Activated CD8-positive, alpha-beta memory T cell treated with anti-CD3 and anti-CD28 coated beads for 4 hours (primary cell): ENCODE measurements around the gene PLIN5.

Experiments
- DNase-seq, 2 donors: peaks; one replicate each; pipeline ENCODE4 v3.0.0-alpha.2; 2020; ENCODE audit warnings: low read depth in 2 of 2

Gene PLIN5

DNA sequence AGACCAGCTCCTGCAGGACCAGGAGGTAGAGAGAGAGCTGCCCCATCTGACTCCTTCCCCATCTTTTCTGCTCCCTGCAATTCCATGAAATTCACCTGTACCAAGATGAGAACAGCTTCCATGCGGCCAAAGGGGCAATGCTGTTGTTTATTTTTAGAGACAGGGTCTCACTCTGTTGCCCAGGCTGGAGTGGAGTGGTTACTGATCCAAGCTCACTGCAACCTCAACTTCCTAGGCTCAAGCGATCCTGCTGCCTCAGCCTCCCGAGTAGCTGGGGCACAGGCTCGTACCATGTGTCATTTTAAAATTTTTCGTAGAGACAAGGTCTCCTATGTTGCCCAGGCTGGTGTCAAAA is 13.2 kb downstream of the PLIN5 start:
- no peak for DNase-seq

DNA sequence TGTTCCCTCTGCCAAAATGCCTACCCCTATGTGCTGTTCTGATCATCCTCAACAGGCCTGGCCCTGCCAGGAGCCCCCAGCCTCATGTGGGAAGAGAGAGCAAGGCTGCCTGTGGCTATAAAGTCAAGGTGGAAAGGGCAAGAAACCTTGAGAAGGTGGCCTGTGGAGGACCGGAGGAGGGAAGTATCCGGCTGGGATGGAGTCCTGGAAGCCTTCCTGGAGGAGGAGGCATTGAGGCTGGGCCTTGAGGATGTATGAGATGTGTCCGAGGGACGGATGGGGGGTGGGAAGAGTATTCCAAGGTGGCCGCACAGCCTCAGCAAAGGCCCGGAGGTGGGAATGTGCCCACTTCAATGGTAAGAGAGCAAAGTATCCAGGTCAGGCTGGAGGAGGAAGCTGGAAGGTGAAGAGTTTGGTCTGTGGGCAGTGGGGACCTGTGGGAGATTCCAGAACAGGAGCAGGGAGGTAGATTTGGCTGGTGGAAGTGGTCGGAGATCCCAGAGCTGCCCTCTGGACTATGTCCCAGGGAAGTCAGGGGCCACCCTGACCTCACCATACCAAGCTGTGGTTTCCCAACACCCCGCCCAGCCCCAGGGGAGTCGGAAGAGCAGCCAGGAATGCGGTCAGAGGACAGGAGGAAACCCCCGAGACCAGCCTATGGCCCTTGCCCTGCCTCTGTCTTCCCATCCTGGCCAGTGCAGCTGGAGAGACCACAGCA is 13.7 kb downstream of the PLIN5 start:
- no peak for DNase-seq

GRCh38 chr19:4519521-4520277 is 15.3 kb downstream of the PLIN5 start:
- no peak for DNase-seq

GRCh38 chr19:4519172-4519496 is 15.9 kb downstream of the PLIN5 start:
- no peak for DNase-seq

DNA sequence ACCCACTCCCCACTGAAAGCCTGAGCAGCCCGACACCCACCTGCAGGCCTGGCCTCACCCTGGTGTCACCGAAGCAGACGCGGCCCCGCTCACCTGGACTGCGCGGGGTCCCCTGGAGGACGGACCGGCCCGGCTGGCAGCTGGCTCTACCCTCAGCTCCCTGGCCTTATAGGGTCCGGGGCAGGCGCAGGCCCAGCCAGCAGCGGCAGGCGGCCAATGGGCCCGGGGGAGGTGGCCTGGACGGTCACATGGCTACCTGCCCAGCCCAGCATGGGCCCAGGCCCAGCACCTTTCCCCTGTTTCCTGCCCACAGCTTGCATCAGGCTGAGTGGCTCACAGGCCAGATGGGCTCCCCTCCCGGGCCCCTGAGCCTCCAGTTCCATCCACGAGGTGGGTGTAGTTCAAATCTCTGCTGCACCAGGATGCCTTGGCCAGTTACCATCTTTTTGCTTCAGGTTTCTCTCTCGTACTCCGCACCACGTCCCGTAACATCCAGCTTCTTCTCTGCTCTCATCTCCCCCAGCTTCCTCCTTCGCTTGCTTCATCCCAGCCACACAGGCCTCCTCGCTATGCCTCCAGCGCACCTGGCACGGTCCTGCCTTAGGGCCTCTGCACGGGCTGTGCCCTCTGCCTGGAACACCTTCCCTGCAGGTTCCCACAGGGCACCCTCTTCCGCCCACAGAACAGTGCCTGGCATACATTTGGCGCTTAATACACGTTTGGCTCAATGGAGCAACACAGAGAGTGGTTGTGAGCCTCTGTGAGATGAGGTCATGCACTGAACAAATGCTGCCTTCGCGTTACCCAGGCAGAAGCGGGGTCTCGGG is 16.5 kb downstream of the PLIN5 start, which contains the start of gene PLIN4:
PLIN4 (minus strand) TSS at position 142 of the 827 bp plus-strand sequence. CDS start 214 bp downstream, outside the sequence.
- no peak for DNase-seq

GRCh38 chr19:4517451-4518057 is 17.5 kb downstream of the PLIN5 start:
- DNase-seq, result no peak

DNA sequence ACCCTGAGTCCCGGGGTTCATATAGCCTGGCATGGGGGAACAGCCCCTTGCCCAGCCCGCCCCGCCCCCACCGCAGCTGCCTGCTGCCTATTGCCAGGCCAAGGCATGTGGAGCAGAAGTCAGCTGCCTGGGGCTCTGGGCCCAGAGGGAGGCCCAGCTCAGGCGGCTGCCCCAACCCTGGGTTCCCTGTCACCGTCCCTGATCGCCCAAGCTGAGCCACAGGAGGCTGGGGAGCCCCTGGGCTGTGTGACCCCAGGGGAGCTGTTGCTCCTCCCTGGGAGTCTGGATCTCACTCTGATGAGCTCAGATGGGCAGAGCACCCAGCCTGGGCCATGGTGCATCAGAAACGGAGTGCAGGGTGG is 18.1 kb downstream of the PLIN5 start:
- no peak for DNase-seq

- DNase-seq, result no peak
Observed at GRCh38 chr19:4516199-4516938, 18.7 kb downstream of the PLIN5 start.

DNA sequence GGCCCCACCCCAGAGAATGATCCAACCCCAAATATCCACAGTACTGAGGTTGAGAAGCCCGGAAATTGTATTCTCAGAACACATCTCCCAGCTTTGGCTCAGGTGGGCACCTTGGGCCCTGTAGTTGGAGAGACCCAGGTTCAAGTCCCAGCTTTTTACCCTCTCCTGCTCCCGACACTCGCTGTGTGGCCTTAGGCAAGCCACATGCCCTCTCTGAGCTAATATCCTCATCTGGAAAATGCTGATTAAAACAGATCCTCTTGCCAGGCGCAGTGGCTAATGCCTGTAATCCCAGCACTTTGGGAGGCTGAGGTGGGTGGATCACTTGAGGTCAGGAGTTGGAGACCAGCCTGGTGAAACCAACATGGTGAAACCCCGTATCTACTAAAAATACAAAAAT is 19.3 kb downstream of the PLIN5 start:
- DNase-seq, result no peak

DNA sequence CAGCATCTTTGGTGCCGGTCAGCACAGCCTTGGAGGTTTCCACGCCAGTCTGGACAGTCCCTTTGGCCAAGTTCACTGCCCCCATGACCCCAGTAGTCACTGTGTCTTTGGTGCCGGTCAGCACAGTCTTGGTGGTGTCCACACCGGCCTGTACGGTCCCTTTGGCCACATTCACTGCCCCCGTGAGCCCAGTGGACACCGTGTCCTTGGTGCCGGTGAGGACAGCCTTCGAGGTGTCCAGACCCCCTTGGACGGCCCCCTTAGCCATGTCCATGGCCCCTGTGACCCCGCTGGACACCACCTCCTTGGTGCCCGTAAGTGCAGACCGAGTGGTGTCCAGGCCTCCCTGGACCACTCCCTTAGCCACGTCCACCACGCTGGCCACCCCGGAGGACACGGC is 21.8 kb downstream of the PLIN5 start:
- no peak for DNase-seq

GRCh38 chr19:4512070-4512469 is 23.0 kb downstream of the PLIN5 start:
- no peak for DNase-seq

DNA sequence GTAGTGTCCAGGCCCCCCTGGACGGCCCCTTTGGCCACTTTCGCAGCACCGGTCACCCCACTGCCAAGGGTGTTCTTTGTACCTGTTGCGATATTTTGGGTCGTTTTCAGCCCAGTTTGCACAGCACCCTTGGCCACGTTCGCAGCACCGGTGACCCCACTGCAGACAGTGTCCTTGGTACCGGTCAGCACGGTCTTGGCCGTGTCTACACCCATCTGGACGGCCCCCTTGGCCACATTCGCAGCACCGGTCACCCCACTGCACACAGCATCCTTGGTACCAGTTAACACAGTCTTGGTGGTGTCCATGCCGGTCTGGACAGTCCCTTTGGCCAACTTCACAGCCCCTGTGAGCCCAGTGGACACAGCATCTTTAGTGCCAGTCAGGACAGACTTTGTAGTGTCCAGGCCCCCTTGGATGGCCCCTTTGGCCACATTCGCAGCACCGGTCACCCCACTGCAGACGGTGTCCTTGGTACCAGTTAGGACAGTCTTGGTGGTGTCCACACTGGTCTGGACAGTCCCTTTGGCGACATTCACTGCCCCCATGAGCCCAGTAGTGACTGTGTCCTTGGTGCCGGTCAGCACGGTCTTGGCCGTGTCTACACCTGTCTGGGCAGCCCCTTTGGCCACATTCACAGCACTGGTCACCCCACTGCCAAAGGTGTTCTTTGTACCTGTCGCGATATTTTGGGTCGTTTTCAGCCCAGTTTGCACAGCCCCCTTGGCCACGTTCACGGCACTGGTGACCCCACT is 23.5 kb downstream of the PLIN5 start:
- DNase-seq, result no peak

GRCh38 chr19:4510435-4511255 is 24.4 kb downstream of the PLIN5 start:
- no peak for DNase-seq

DNA sequence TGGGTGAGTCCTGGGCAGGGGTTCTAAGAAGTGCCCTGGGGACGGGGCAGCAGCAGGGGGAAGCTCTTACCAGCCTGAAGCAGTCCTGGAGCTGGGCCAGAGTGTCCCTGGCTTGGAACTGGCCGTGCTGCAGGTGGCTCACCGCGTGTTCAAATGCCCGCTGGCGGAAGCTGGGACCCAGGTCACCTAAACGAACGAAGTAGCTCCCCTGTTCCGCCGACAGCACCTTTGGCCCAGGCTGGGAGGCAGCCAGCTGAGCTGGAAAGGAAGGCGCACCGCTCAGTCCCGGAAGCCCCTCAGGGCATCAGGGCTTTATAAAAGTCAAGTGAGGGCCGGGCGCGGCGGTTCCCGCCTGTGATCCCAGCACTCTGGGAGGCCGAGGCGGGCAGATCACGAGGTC is 26.3 kb downstream of the PLIN5 start:
- DNase-seq, result no peak

GRCh38 chr19:4507804-4508203 is 27.2 kb downstream of the PLIN5 start:
- no peak for DNase-seq

DNA sequence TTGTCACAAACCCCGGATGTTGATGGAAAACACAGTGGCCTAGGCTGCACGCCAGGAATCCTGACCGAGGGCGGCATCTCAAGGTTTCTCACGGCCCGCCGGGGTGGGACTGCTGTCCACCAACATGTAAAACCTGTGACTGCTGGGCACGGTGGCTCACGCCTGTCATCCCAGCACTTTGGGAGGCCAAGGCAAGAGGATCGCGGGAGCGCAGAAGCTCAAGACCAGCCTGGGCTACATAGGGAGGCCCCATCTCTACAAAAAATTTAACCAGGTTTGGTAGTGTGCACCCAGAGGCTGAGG is 27.9 kb downstream of the PLIN5 start:
- no peak for DNase-seq

DNA sequence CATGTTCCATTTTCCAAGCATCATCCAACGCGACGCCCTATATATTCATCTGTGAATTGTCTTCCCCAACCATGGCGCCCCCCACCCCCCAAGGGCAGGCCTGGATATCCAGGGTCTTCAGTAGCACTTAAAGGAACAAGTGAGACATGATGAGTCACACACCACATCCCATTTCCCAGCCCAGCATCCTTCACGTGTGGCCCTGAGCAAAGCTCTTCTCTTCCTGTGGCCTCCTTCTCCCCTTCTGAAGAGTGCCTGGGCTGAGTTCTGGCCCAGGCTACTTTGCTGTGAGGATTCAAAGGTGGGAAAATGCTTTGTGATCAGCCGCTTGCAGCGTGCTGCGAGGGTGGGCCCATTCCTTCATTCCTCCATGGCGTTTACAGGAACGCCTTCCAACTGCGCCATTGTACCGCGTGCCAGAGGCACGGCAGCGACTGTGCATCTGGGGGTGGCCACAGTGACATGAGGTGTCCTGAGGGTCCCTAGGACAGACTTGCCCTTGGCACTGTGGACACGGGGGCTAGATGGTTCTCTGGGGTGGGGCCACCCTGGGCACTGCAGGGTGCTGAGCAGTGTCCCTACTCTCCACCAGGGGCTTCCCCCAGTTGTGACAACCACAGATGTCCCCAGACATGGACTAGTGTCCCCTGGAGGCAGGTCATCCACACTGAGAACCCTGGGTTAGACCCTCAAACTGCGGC is 28.4 kb downstream of the PLIN5 start:
- no peak for DNase-seq

DNA sequence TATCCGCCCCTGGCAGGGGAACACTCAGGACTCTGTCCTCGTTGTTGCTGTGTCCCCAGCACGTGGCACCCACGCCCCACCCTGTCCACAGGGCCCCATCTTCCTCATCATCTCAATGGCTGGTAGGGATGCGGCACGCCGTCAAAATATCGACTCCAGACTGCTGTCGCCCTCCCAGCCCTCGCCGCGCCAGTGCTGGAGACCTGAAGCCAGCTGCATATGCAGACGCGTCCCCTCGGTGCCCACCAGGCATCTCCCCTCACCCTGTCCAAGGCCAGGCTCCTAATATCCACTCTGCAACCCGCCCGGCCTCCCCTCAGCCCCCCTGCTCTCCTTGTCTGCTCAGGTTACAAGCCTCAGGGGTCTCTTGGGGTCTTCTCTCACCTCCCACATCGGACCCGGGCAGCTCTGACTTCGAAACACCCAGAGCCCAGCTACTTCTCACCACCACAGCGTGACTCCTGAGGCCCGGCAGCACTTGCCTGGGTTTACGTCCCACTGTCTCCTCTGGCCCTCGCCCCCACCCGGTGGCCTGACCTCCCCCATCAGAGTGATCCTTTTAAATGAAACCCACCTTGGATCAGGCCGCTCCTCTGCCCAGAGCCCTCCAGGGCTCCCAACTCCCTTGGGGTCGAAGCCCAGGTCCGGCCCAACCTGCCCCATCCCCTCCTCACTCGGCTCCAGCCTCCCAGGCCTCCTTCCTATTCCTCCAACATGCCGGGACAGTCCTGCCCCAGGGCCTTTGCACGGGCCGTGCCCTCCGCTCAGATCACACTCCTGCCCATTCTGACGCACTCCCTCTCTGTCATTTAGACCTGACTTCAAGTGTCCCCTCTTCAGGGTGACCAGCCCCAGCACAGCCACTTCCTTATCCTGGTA is 29.2 kb downstream of the PLIN5 start:
- DNase-seq, result no peak
